Measurements from ENCODE around the gene HEXIM2. TPM values are rescaled to one million over a fixed set of nuclear protein-coding genes. Genes with fewer than 3 reads are reported as not detected.
A peak's percentile ranks its signal among the peaks of the same experiment; 100 is the strongest.

HEXIM2 gene
- total and polyA plus RNA-seq, 2 of the 13 experiments (the other 11 are each of a cell fraction or from before 2014, with no cell fraction given): 27.1 to 32.4 TPM

- TF ChIP-seq TBX2 (CRISPR knock-in tag; IDR thresholded peaks at IDR 0.05; ENCODE audit: borderline replicate concordance) (peak; percentile 64), ZNF451 (CRISPR knock-in tag; IDR thresholded peaks at IDR 0.05) (peak; percentile 72; the same call in 1 of the 2 replicates), PAXIP1 (CRISPR knock-in tag; conservative IDR thresholded peaks at IDR 0.05) (no peak), AHDC1 (CRISPR knock-in tag; IDR thresholded peaks at IDR 0.05; ENCODE audit: borderline replicate concordance) (no peak), YY1 (IDR thresholded peaks at IDR 0.05; ENCODE audit: insufficient read depth, insufficient replicate concordance, low read depth, low read length) (no peak), FOXO4 (CRISPR knock-in tag; conservative IDR thresholded peaks at IDR 0.05) (no peak), ZNF33B (CRISPR knock-in tag; IDR thresholded peaks at IDR 0.05) (no peak; the same call in 1 of the 2 replicates), ZNF512 (CRISPR knock-in tag; IDR thresholded peaks at IDR 0.05) (no peak), TRIM22 (IDR thresholded peaks at IDR 0.05) (no peak), MNT (IDR thresholded peaks at IDR 0.05) (no peak), NAIF1 (CRISPR knock-in tag; IDR thresholded peaks at IDR 0.05; ENCODE audit: borderline replicate concordance) (no peak)
Measured at GRCh38 chr17:45132572-45133463, 28.9 kb upstream of the HEXIM2 start (continued).
